OCI-LY1 (cell line): Measurements from ENCODE around the gene ARL15.

Experiments used
- EZH2 ChIP-seq: fragments of 200-600 bp; sonication (generic), shearing (Covaris generic); IDR thresholded peaks from 2 replicates; pipeline ENCODE4 v1.8.0; 2017; ENCODE audit warnings: borderline replicate concordance, mixed run types, mild to moderate bottlenecking, antibody characterized with exemption, low read length, moderate library complexity, mixed read lengths
- TF ChIP-seq, protein P1 (sequence below): fragments of 200-600 bp; sonication (generic), shearing (Covaris generic); IDR thresholded peaks from 2 replicates; pipeline ENCODE4 v1.5.1; 2017; ENCODE audit warnings: mild to moderate bottlenecking, antibody characterized with exemption, low read length, moderate library complexity, mixed read lengths

GRCh38 chr5:53882006-53882675, 428.2 kb downstream of the ARL15 start:
- TF ChIP-seq, protein P1, sequence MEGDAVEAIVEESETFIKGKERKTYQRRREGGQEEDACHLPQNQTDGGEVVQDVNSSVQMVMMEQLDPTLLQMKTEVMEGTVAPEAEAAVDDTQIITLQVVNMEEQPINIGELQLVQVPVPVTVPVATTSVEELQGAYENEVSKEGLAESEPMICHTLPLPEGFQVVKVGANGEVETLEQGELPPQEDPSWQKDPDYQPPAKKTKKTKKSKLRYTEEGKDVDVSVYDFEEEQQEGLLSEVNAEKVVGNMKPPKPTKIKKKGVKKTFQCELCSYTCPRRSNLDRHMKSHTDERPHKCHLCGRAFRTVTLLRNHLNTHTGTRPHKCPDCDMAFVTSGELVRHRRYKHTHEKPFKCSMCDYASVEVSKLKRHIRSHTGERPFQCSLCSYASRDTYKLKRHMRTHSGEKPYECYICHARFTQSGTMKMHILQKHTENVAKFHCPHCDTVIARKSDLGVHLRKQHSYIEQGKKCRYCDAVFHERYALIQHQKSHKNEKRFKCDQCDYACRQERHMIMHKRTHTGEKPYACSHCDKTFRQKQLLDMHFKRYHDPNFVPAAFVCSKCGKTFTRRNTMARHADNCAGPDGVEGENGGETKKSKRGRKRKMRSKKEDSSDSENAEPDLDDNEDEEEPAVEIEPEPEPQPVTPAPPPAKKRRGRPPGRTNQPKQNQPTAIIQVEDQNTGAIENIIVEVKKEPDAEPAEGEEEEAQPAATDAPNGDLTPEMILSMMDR, result no peak
- no peak for TF ChIP-seq EZH2
